GM18505 (cell line): Measurements from ENCODE around the gene NAA80.
A peak's percentile ranks its signal among the peaks of the same experiment; 100 is the strongest.

Experiments
- ATAC-seq: cut with Tn5 transposase; IDR thresholded peaks from one replicate; pipeline ENCODE4 v1.9.1; 2021; ENCODE audit not compliant: unreplicated experiment
- POLR2A ChIP-seq: IDR thresholded peaks from 4 replicates; pipeline ENCODE4 v1.6.1; 2011; ENCODE audit warnings: borderline replicate concordance; ENCODE audit not compliant: insufficient read depth, insufficient read length; ENCODE audit errors: extremely low read depth

Gene NAA80, protein sequence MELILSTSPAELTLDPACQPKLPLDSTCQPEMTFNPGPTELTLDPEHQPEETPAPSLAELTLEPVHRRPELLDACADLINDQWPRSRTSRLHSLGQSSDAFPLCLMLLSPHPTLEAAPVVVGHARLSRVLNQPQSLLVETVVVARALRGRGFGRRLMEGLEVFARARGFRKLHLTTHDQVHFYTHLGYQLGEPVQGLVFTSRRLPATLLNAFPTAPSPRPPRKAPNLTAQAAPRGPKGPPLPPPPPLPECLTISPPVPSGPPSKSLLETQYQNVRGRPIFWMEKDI

GRCh38 chr3:50298836-50299637 lies at the start of gene NAA80, which contains the start of gene HYAL3:
TSS of gene NAA80 (minus strand) at chr3:50299405. CDS start at chr3:50297463, 1,942 bp downstream.
TSS of gene HYAL3 (minus strand) at chr3:50299405. CDS start at chr3:50295602, 3,803 bp downstream.
- peak; percentile 85 for ATAC-seq
- peak; percentile 91 for TF ChIP-seq POLR2A

DNA sequence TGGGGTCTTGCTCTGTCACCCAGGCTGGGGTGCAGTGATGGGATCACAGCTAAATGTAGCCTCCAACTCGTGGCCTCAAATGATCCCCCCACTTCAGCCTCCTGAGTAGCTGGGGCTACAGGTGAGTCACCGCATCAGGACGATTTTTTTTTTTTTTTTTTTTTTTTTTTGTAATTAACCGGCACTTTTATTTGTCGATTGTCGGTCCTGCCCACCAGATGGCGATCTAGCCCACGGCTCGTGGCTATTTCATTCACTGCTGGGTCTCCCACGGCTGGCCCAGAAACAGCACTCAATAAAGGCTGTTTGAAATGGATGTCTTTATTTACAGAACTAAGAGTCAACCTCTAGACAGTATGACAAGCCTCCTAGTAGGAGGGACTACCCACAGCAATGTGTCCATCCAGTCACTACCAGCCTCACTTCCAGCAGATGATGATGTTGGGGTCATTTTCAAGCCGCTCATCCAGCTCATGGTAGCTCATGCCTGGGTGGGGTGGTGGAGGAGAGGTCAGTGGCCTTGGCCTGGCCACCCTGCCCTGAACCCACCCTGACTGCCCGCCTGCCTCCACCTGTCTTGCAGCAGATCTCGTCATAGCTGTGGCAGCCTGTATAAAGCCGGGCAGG lies 48.1 kb upstream of the NAA80 start:
- TF ChIP-seq POLR2A: no peak
- no peak for ATAC-seq

DNA sequence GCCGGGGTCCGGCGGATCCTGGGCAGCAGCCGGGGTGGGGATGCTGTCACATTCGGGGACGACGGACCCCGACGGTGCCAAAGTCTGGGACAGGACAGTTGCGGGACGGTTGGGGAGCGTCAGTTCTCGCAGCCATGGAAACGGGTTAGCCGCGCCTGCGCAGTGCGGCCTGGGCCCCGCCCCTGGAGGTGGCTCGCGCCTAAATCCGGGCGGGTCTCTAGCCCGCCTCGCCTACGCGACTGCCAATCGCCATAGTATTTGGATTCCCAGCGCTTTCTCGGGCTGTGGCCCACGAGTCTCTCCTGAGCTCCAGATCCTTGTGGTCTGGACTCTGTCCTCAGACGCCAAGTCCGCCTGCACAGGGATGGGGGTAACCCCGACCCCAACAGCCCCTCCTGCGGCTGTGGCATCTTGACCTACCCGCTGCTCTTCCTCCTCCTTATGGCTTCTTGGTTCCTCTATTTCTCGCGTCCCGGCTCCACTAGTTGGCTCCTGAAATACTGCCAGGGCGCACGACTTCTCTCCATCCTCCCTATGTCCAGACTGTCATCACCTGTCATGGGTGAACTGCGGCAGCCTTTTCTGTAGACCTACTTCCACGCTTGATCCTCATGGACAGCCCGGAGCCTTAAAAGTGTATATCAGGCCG lies 46.5 kb upstream of the NAA80 start, which contains the start of gene ZMYND10:
ZMYND10 (minus strand) TSS at position 147 of the 649 bp plus-strand sequence. CDS start 153 bp downstream, outside the sequence.
- TF ChIP-seq POLR2A: no peak
- no peak for ATAC-seq

- no peak for TF ChIP-seq POLR2A
- ATAC-seq: no peak
Measured at GRCh38 chr3:50345008-50345407, 45.8 kb upstream of the NAA80 start.

DNA sequence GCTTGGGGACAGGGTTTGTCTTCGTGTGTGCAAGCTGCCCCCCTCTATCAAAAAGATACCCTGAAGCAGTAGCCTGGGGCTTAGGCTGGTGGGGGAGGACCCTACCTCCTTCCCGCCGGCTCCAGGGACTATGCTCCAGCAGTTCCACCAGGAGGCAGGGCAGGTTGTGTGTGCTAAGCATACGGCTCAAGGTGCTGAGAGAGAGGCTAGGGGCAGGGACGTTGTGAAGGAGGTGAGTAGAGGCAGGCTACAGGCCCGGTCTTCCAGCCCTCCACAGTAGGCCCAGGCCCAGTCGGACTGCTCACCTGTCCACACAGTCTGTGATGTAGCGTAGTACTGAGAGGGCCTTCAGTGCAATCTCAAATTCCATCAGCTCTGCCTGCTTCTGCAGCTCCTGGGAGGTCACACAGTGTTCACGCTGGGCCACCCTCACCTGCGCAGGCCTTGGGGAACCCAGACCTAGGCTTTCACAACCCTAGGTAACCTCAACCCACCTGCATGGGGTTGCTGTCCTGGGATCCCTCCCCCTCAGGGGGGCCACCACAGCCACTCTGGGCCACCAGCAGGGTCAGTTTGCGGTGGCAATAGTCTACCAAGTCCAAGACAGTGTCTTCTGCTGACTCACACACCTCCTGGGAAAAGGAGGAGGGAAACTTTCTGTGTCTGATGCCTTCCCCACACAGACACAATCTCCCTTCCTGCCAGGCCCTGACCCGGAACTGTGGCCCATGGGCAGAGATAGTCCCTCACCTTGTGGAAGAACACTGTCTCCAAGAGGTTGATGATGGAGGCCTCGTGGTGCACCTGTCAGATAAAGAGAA lies 43.8 kb upstream of the NAA80 start:
- ATAC-seq: no peak
- no peak for TF ChIP-seq POLR2A

- no peak for TF ChIP-seq POLR2A
- ATAC-seq: no peak
Measured at GRCh38 chr3:50341996-50342650, 42.9 kb upstream of the NAA80 start.

DNA sequence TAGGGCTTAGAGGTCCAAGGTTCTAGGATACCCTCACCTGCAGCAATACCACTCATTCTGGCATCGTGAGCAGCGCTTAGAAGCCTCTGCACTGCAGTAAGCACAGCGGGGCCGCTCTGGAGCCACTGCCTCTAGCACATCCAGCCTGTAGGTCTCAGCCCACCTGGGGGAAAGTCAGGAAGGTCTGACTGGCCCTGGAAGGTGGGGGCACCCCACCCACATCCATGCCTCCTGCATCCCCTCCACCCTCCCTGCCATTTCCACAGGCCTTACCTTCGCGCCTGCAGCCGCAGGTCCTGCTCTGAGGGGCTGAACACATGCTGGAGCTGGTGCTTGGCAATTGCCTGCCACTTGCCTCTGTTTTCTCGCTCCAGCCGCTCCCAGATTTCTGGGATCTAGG lies 42.3 kb upstream of the NAA80 start:
- ATAC-seq: no peak

DNA sequence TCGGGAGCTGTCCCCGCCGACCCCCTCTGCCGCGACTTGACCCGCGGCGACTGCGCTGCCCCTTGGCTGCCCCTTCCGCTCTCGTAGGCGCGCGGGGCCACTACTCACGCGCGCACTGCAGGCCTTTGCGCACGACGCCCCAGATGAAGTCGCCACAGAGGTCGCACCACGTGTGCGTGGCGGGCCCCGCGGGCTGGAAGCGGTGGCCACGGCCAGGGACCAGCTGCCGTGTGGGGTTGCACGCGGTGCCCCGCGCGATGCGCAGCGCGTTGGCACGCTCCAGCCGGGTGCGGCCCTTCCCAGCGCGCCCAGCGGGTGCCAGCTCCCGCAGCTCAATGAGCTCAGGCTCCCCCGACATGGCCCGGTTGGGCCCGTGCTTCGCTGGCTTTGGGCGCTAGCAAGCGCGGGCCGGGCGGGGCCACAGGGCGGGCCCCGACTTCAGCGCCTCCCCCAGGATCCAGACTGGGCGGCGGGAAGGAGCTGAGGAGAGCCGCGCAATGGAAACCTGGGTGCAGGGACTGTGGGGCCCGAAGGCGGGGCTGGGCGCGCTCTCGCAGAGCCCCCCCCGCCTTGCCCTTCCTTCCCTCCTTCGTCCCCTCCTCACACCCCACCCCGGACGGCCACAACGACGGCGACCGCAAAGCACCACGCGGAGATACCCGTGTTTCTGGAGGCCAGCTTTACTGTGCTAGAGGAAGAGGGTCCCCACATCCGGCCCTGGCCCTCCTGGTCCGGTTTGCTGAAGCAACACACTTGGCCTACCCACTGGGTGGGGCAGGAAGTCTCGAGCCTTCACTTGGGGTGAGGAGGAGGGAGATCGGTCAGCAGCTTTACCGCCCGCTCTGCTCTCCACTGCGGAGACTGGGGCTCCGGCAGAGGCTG lies 41.5 kb upstream of the NAA80 start, which contains the start of gene RASSF1:
RASSF1 (minus strand) TSS at position 389 of the 882 bp plus-strand sequence; CDS start at position 358, 31 bp downstream.
- peak; percentile 76 for TF ChIP-seq POLR2A
- ATAC-seq: no peak

More for the DNA sequence above, 42.3 kb upstream of the NAA80 start:
- no peak for TF ChIP-seq POLR2A

DNA sequence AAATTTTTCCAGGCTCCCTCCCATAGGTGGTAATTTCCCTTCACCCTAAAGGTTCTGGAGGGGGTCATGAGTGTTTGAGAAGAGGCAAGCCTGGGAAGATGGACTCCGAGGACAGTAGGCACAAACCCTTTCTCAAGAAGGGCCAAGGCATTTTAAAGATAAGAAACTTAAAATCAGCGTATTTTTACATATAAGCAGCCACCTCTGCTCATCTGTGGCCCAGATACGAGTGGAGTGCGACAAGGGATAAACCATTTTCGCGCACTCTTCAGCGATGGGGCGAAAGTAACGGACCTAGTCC lies 40.9 kb upstream of the NAA80 start:
- no peak for ATAC-seq

GRCh38 chr3:50339485-50340146 lies 40.4 kb upstream of the NAA80 start:
- no peak for TF ChIP-seq POLR2A
- ATAC-seq: no peak

More for the DNA sequence above, 40.9 kb upstream of the NAA80 start:
- no peak for TF ChIP-seq POLR2A
